Neural cell (in vitro differentiated cells): ENCODE data around the gene IP6K3.

Source experiments
- CTCF ChIP-seq: fragments of 450-650 bp; IDR thresholded peaks from 2 replicates; pipeline ENCODE4 v1.5.1; 2014; ENCODE audit warnings: antibody characterized with exemption, mild to moderate bottlenecking, moderate library complexity; ENCODE audit not compliant: poor library complexity, severe bottlenecking
- EP300 ChIP-seq: fragments of 450-650 bp; conservative IDR thresholded peaks from 2 replicates; pipeline ENCODE4 v1.6.1; 2014; ENCODE audit warnings: antibody characterized with exemption, mild to moderate bottlenecking, moderate library complexity; ENCODE audit not compliant: poor library complexity, severe bottlenecking
- EZH2 ChIP-seq: fragments of 200-600, 300-800 bp; shearing (Covaris generic), sonication (generic); IDR thresholded peaks from 2 replicates; pipeline ENCODE4 v1.6.1; 2014; ENCODE audit warnings: antibody characterized with exemption, low read length, borderline replicate concordance, mild to moderate bottlenecking; ENCODE audit not compliant: insufficient read depth, poor library complexity, severe bottlenecking
- POLR2AphosphoS5 ChIP-seq: IDR thresholded peaks from 2 replicates; pipeline ENCODE4 v1.6.1; 2012
- RAD21 ChIP-seq: fragments of 450-650 bp; conservative IDR thresholded peaks from 2 replicates; pipeline ENCODE4 v1.6.1; 2014; ENCODE audit warnings: antibody characterized with exemption, mild to moderate bottlenecking, moderate library complexity
- REST ChIP-seq: IDR thresholded peaks from 2 replicates; pipeline ENCODE4 v1.6.1; 2012; ENCODE audit warnings: borderline replicate concordance
- SMC3 ChIP-seq: fragments of 450-650 bp; conservative IDR thresholded peaks from 2 replicates; pipeline ENCODE4 v1.6.1; 2014; ENCODE audit warnings: antibody characterized with exemption, mild to moderate bottlenecking, moderate library complexity; ENCODE audit not compliant: poor library complexity
- TAF1 ChIP-seq: IDR thresholded peaks from 2 replicates; pipeline ENCODE4 v1.6.1; 2012; ENCODE audit warnings: low read depth

GRCh38 chr6:33747823-33748222, 1.1 kb upstream of the IP6K3 start:
- TF ChIP-seq EP300, result no peak
- TF ChIP-seq CTCF, result no peak
- no peak for TF ChIP-seq TAF1
- no peak for TF ChIP-seq RAD21
- no peak for TF ChIP-seq EZH2
- no peak for TF ChIP-seq POLR2AphosphoS5
- no peak for TF ChIP-seq SMC3
- no peak for TF ChIP-seq REST
